A673 (cell line): ENCODE results near the gene VEGFB.

Experiments
- EZH2 ChIP-seq: fragments of 200-600 bp; sonication (generic); IDR thresholded peaks from 2 replicates; pipeline ENCODE4 v1.6.1; 2017; ENCODE audit warnings: borderline replicate concordance, low read depth, mild to moderate bottlenecking, mixed read lengths, antibody characterized with exemption, low read length; ENCODE audit not compliant: poor library complexity, severe bottlenecking
- TF ChIP-seq, protein P1 (sequence below): fragments of 300-800, 200-600 bp; sonication (generic); conservative IDR thresholded peaks from 2 replicates; pipeline ENCODE4 v1.5.1; 2017; ENCODE audit warnings: low read depth, mild to moderate bottlenecking, antibody characterized with exemption, low read length, moderate library complexity, mixed read lengths

DNA sequence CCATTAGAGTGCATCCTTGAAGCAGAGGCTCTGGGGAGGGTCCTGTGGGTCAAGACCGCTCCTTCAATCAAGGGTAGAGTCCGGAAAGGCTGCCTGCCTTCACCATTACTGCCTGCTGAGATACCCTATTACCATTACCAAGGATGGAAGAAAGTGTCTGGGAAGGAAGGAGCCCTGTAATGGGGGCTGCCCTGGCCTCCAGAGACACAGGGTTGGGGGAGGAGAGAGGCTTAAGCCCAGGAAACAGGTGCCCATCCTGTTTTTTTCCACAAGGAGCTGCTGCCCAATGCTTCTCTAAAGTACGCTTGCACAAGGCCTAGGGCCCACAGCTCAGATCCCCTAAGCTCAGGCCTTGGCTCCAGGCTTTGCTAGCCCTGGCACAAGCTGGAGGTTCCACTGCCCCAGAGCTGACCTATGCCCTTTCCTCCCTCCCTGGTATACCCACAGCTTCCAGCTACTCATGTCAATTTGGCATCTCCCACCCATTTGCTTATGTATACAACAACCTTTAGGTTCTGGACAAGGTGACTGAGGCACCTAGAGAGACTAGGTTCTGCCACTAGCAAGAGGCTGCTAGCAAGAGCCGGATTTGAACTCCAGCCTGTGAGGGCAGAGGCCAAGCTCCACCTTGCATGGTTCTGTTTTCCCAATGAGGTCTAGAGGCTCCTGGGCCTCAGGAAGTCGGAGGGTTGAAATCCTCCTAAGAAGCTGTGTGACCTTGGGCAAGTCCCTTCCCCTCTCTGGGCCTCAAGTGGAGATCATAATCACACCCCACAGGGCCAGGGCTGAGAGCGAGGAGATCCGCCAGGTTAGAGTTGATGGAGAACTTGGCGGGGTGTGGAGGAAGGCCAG, 15.4 kb downstream of the VEGFB start:
- TF ChIP-seq, protein P1, sequence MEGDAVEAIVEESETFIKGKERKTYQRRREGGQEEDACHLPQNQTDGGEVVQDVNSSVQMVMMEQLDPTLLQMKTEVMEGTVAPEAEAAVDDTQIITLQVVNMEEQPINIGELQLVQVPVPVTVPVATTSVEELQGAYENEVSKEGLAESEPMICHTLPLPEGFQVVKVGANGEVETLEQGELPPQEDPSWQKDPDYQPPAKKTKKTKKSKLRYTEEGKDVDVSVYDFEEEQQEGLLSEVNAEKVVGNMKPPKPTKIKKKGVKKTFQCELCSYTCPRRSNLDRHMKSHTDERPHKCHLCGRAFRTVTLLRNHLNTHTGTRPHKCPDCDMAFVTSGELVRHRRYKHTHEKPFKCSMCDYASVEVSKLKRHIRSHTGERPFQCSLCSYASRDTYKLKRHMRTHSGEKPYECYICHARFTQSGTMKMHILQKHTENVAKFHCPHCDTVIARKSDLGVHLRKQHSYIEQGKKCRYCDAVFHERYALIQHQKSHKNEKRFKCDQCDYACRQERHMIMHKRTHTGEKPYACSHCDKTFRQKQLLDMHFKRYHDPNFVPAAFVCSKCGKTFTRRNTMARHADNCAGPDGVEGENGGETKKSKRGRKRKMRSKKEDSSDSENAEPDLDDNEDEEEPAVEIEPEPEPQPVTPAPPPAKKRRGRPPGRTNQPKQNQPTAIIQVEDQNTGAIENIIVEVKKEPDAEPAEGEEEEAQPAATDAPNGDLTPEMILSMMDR: no peak
- no peak for TF ChIP-seq EZH2
